Erythroblast (primary cell): ENCODE measurements around the gene EIF3F.

Source experiments
- DNase-seq, 2 experiments: peaks; one replicate each; lab custom pipeline; 2025; lab: John Stamatoyannopoulos, UW
- GATA1 ChIP-seq: IDR thresholded peaks from 2 replicates; pipeline ENCODE4 v1.6.1; 2011; ENCODE audit warnings: low read depth, mild to moderate bottlenecking, control low read depth, low read length, moderate library complexity
- POLR2A ChIP-seq: IDR thresholded peaks from 2 replicates; pipeline ENCODE4 v1.6.1; 2011; ENCODE audit warnings: mild to moderate bottlenecking, low read length

EIF3F gene

DNA sequence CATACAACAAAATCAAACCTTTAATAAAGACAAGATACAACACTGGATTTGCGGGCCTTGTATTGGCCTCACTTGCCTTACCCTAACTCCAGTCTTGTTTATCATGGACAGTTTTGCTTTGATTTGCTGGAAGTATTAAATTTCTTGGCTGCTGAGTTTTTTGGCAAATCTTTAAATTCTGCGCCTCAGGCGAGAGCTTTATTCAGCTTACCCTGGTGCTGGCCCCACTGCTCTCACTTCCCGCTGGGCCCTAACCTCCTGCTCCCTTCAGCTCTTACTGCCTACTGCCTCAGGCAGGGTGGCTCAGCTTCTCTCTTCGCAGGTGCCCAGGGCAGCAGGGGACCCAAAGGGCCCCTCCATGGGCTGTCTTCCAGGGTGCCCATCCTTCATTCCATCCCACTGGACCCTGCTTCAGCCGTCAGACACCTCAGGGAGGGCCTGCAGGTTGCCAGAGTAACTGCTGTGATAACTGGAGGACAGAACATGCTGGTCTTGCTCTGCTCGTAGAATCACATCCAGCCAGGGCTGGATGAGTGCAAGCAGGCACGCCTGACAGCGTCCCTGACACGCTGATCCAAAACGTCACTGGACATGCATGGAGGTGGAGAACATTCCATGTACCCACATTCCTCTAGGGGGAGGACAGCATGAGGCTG is 48.2 kb downstream of the EIF3F start:
- no peak for DNase-seq

DNA sequence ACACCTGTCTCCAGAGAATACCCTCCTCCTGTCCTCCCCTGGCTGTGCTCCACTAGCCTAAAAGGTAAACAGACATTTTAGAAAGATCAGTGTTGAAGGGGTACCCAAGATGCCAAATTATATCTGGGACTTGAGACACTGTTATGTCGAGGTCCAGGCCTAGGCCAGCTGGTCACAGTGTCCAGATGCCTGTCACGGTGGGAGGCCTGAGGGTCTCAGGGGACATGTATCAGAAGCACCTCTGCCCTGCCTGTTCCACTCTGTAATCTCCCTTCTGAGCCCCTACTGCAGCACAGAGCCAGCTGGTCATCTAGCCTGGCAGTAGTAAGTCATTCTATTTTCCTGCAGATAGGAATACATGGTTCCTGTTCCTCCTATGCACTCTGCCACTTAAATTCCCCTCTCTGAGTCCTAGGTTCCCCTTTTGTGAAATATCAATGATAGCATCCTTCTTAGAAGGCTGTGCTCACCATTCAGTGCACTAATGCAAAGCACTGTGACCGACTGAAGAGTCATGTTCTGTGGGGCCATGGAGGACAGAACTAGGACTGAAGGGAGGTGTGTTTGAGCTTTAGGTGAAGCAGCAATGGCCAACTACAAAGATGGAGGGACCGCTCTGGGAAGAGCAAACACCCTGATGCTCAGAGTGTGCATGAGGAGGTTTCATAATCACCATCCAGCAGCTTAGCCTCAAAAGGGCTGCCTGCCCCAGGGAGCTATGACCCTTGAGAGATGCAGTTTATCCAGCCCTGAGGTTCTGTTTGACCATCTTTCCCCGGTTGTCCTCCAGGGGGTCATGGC is 49.1 kb downstream of the EIF3F start:
- DNase-seq, result no peak
- TF ChIP-seq GATA1 (no peak), POLR2A (no peak)

More for the DNA sequence above, 48.2 kb downstream of the EIF3F start:
- TF ChIP-seq GATA1 (no peak), POLR2A (no peak)

DNA sequence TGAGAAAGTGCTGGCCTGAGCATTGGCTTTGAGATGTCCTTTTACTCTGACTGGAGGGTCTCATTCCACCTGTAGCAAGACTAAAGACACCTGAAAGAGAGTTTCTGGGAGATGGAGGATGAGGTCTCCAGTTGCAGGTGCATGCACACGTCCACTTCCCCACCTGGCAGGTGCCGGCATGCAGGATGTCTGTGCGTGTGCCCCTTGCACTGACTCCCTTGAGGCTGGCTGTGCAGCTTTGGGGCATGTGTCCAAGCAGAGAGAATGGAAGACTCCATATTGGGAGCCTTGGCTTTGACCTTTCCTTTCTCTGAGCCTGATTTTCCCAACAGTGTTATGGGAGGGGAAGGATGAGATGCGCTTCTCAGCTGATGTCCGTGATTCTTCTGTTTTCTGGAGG is 49.8 kb downstream of the EIF3F start:
- TF ChIP-seq POLR2A (no peak), GATA1 (no peak)

DNA sequence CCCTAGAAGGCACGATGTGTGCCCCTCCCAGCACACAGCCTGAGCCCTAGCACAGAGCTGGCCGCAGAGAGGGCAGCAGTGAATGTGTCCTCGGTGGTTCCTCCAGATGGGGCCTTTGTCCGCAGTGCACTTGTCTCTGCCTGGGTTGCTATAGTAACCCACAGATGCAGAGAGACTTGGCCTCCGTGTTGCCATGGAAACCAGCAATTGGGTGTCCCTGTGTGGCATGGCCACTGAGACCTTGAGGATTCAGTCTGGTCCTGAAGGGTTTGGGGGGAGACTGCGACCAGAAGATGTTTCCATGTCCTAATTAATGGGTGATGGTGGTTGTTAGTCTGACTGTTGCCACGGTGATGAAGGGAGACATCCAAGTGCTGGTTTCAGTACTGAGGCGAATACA is 51.3 kb downstream of the EIF3F start:
- no peak for DNase-seq
- TF ChIP-seq POLR2A, result no peak
- no peak for TF ChIP-seq GATA1

More for the DNA sequence above, 49.8 kb downstream of the EIF3F start:
- no peak for DNase-seq

DNA sequence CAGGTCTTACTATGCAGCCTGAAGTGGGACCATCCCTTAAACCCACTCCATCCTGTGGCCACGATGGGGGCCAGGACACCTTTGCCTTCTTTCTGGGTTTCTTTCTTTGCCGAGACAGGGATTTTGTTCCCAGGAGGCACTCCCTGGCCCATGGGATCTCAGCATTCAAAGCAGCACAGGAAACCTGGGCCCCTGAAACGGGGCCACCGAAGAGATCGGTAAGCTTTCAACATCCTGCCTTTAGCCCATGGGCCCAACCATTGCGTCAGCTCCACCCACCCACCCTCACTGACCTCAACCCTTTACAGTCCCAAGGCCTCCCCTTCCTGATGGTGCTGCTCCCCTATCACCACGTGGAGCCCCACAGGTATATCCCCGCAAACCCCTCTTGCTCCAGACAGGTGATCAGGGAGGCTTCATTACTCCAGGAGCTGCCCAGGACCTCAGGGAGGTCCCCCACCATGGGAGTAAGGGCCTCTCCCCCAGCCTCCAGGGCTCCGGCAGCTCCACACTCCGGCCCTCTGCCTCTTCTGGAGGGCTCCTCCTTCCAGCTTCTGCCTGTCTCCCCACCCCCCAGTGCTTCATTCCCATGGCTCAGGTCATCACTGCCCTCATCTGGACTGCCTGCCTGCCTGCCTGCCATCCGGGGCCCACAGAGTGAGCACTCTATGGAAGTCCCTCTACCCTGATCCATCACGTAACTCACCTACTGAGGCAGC is 51.8 kb downstream of the EIF3F start:
- TF ChIP-seq GATA1 (no peak), POLR2A (no peak)
- DNase-seq, result no peak

DNA sequence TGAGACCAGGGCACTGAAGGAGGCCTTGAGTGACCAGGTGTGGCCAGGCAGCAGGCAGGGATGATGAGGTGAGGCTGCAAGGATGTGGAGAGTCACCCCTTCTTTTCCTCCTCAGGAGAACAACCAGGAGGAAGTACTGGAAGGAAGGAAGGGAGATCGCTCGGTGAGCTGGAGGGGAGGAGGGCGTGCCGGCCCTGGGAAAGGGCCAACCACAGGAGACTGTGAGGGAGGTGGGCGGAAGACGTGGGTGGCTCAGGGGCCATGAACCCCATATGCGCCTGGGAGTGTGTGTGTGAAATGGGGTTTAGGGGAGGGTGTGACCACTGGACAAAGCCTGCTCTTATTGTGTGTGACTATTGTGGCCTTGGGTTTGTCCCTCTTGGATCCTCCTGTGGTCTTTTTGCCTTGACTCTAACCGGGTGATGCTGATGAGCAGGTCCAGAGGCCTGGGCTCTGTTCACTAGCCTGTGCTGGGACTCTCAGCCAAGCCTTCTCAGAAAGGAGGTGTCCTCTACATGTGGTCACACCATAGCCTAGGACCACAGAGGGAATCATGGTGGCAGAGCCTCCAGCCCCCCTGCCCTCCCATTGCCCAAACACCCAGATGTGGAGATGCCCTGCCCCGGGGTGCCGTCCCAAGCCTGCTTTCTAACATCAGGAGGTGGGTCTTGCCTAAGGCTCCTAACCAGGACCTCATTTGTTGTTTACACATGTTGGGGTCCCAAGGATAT is 52.6 kb downstream of the EIF3F start:
- DNase-seq, result no peak
- no peak for TF ChIP-seq POLR2A
- TF ChIP-seq GATA1, result no peak

DNA sequence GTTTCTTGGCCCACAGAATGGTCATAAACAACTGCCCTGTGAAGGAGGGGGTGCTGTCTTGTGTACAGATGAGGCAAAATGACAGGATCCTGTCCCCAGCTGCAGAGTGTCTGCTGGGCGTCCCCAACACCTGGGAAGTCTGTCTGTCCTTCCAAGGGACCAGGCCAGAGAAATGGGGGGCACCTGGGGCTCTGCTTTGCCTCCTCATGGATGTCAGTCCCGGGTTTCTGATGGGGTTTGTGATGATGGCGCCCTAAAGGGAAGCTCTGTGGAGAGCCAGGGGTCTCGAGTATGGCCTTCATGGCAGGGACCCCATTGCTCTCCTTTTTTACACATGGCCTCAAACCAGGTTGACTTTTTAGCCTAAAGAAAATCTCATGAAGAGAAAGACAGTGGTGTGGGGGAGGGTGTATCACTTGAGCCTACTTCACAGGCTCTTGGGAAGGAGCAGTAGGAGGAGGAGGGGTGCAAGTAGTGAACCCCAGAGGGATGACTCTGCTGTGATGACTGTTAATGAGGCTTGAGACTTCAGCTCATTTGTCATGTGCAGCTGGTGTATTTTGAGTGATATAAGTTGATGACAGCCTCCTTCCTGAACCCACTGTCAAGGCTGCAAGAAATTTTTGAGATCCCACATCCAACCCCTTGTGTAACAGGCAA is 53.3 kb downstream of the EIF3F start:
- TF ChIP-seq POLR2A, result no peak
- no peak for TF ChIP-seq GATA1
- no peak for DNase-seq

DNA sequence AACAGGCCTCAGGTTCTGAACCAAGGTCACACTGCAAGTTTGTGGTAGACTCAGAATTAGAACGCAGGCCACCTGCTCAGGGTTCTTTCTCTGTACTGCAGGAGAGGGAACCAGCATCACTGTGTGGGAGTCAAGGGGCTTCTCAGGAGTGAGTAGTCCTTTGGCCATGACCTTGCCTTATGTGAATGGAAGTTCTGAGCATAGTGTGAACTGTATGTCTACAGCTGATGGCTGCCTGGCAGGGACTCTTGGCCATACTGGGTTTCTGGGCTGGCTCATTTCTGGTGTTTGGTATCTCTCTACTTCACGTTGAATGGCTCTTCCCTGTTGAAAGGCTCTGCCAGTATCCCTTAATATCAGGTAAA is 53.8 kb downstream of the EIF3F start:
- DNase-seq, result no peak
- TF ChIP-seq POLR2A (no peak), GATA1 (no peak)

DNA sequence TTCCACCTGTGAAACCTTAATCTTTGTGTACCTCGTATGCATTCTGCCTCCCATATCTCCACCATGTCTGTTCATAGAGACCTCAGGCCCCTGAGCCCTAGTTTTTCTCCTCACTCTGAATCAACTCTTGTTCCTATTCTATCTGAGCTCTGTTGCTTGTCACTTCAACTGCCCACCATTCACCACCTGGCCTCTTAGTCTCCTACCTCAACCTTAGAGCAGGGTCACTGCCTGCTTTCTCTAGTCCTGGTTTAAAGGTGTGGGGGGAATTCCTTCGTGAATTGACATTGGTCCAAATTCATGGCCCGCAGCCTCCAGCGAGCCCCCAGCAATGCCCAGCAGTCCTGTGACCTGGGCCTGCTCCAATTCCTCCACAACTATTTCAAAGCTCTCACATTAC is 54.4 kb downstream of the EIF3F start:
- TF ChIP-seq POLR2A, result no peak
- TF ChIP-seq GATA1, result no peak
- DNase-seq, result no peak

DNA sequence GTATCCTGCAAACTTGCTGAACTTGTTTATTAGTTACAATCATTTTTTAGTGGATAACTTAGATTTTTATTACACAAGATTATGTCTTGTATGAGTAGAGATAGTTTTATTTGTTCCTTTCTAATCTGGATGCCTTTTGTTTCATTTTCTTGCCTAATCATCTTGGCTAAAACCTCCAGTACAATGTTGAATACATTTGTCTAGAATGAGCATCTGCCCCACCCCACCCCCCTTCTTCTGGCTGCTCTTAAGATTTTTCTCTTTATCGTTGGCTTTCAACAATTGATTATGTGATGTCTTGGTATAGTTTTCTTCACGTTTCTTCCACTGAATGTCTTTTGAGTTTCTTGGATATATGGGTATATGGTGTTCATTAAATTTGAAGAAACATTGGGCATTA is 56.6 kb downstream of the EIF3F start:
- TF ChIP-seq GATA1, result no peak
- TF ChIP-seq POLR2A, result no peak
- DNase-seq, result no peak

DNA sequence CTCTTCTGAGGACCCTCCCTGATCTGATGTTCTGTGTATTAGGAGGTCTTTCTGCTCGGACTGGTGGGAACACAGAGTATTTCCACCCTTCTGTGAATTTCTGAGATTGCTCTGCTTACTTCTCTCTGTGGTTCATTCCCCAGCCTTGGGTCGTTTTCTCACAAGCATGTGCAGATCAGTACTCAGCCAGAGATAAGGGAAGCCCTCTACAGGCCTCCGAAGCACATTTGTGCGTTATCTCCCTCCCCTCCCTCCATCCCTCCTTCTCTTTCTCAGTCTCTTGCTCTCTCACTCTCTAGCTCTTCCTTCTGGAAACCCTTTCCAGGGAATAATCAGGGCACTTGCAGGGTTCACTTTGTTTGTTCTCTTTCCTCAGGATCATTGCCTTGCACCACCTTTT is 58.7 kb downstream of the EIF3F start:
- no peak for DNase-seq
- no peak for TF ChIP-seq GATA1
- no peak for TF ChIP-seq POLR2A

DNA sequence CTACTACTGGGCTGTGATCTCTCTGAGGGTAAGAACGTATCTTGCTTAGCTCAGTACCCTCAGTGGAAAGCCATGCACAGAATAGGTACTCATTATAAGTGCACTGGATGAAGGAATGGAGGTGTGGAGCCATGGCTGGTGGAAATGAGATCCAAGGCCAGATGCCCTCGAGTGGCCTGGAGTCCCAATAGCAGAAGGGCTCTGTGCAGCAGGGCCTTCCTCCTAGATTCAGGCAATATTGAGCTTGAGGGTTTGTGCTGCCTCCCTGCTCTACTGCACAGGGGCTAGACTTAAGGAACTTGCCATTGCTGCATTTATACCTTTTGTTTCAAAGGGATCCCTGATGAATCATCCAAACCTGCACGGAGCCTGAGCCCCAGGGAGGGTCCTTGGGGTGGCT is 60.2 kb downstream of the EIF3F start:
- TF ChIP-seq POLR2A (no peak), GATA1 (no peak)
- DNase-seq, result no peak

DNA sequence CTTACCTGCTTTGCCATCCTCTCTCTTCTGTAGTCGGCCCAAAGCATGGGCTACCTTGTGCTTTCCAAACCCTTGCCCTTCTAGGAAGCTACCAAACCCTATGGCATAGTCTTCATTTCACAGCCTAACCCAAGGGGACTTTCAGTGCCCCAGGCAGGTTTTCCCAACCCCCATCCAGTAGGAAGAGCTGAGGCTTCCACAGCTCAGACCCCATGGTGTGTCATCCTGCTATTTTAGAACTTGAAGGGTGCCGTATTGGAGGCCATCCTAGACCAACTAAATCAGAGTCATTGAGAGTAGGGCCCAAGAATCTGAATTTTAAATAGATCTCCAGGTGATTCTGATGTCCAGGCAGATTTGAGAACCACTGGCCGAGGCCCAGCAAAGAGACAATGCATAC is 61.9 kb downstream of the EIF3F start:
- TF ChIP-seq GATA1, result no peak
- no peak for TF ChIP-seq POLR2A
- DNase-seq, result no peak
